Liver (tissue), 9 donors: ENCODE measurements around the gene FRMPD3. TPM values are rescaled to one million over a fixed set of nuclear protein-coding genes. Genes with fewer than 3 reads are reported as not detected.

Experiments
- DNase-seq: peaks from one replicate; pipeline ENCODE4 v3.0.0-alpha.2; 2017; ENCODE audit warnings: low spot score
- H3K27ac ChIP-seq, 2 donors: one replicate each; pipeline ENCODE4 v1.7.0; 2013; ENCODE audit warnings: inconsistent platforms in 2 of 2, low read length in 2 of 2, control low read depth in 1 of 2, low read depth in 1 of 2, mild to moderate bottlenecking in 1 of 2
- H3K27me3 ChIP-seq, 4 donors: one replicate each; pipeline versions ENCODE4 v1.6.1 to v1.7.0; 2013; ENCODE audit warnings: low read length in 3 of 4, inconsistent platforms in 1 of 4, mild to moderate bottlenecking in 1 of 4, moderate library complexity in 1 of 4; ENCODE audit not compliant: control insufficient read depth in 4 of 4, insufficient read depth in 4 of 4
- H3K36me3 ChIP-seq, 4 donors: one replicate each; pipeline versions ENCODE4 v1.6.1 to v1.7.0; 2013; ENCODE audit warnings: low read length in 3 of 4, mild to moderate bottlenecking in 3 of 4, low read depth in 1 of 4, moderate library complexity in 1 of 4; ENCODE audit not compliant: control insufficient read depth in 4 of 4, insufficient read depth in 3 of 4
- H3K4me1 ChIP-seq, 4 donors: one replicate each; pipeline versions ENCODE4 v1.6.1 to v1.7.0; 2013; ENCODE audit warnings: low read length in 3 of 4, mild to moderate bottlenecking in 3 of 4, moderate library complexity in 1 of 4; ENCODE audit not compliant: control insufficient read depth in 4 of 4, insufficient read depth in 4 of 4
- H3K4me3 ChIP-seq, 3 donors: one replicate each; pipeline versions ENCODE4 v1.6.1 to v1.7.0; 2013; ENCODE audit warnings: low read length in 3 of 3, control low read depth in 1 of 3, low read depth in 1 of 3, mild to moderate bottlenecking in 1 of 3
- H3K9ac ChIP-seq, 2 donors: one replicate each; pipeline ENCODE4 v1.7.0; 2013; ENCODE audit warnings: low read length in 2 of 2, mild to moderate bottlenecking in 2 of 2, moderate library complexity in 2 of 2, control low read depth in 1 of 2, low read depth in 1 of 2
- H3K9me3 ChIP-seq, 4 donors: one replicate each; pipeline versions ENCODE4 v1.6.1 to v1.7.0; 2013; ENCODE audit warnings: low read length in 3 of 4; ENCODE audit not compliant: control insufficient read depth in 4 of 4
- CTCF ChIP-seq: fragments of 150-350 bp; IDR thresholded peaks from 2 replicates; pipeline ENCODE4 v1.5.1; 2017; ENCODE audit warnings: improper control_type of control experiment, low read depth, low read length; ENCODE audit not compliant: missing input control
- EGR1 ChIP-seq, 2 donors: IDR thresholded peaks; 2 replicates each; pipeline ENCODE4 v1.6.1; 2016 to 2018; ENCODE audit warnings: antibody characterized with exemption in 2 of 2, low read depth in 2 of 2
- FOXA1 ChIP-seq: IDR thresholded peaks from 2 replicates; pipeline ENCODE4 v1.6.1; 2016; ENCODE audit warnings: antibody characterized with exemption
- FOXA2 ChIP-seq: IDR thresholded peaks from 2 replicates; pipeline ENCODE4 v1.6.1; 2016; ENCODE audit warnings: antibody characterized with exemption
- GABPA ChIP-seq, 2 donors: IDR thresholded peaks in 1 of 2; conservative IDR thresholded peaks in 1 of 2; 2 replicates each; pipeline ENCODE4 v1.6.1; 2016; ENCODE audit warnings: antibody characterized with exemption in 2 of 2, mild to moderate bottlenecking in 1 of 2, moderate library complexity in 1 of 2
- HNF4A ChIP-seq, 2 donors: conservative IDR thresholded peaks; 2 replicates each; pipeline ENCODE4 v1.6.1; 2016; ENCODE audit warnings: antibody characterized with exemption in 2 of 2, mild to moderate bottlenecking in 2 of 2
- HNF4G ChIP-seq: IDR thresholded peaks from 2 replicates; pipeline ENCODE4 v1.6.1; 2016; ENCODE audit warnings: antibody characterized with exemption
- JUND ChIP-seq, 2 donors: IDR thresholded peaks; 2 replicates each; pipeline ENCODE4 v1.6.1; 2016; ENCODE audit warnings: antibody characterized with exemption in 2 of 2
- MAX ChIP-seq: IDR thresholded peaks from 2 replicates; pipeline ENCODE4 v1.6.1; 2016; ENCODE audit warnings: antibody characterized with exemption
- NR2F2 ChIP-seq: IDR thresholded peaks from 2 replicates; pipeline ENCODE4 v1.6.1; 2016; ENCODE audit warnings: antibody characterized with exemption
- RAD21 ChIP-seq, 2 donors: IDR thresholded peaks; 2 replicates each; pipeline ENCODE4 v1.6.1; 2016; ENCODE audit warnings: antibody characterized with exemption in 2 of 2, mild to moderate bottlenecking in 2 of 2
- REST ChIP-seq: IDR thresholded peaks from 2 replicates; pipeline ENCODE4 v1.6.1; 2016; ENCODE audit warnings: antibody characterized with exemption, mild to moderate bottlenecking
- RXRA ChIP-seq, 2 donors: IDR thresholded peaks; 2 replicates each; pipeline ENCODE4 v1.6.1; 2017 to 2018; ENCODE audit warnings: antibody characterized with exemption in 2 of 2, mild to moderate bottlenecking in 1 of 2
- SP1 ChIP-seq: IDR thresholded peaks from 2 replicates; pipeline ENCODE4 v1.6.1; 2018; ENCODE audit warnings: antibody characterized with exemption, mild to moderate bottlenecking
- TAF1 ChIP-seq: conservative IDR thresholded peaks from 2 replicates; pipeline ENCODE4 v1.6.1; 2016; ENCODE audit warnings: antibody characterized with exemption, mild to moderate bottlenecking
- ZBTB33 ChIP-seq: IDR thresholded peaks from 2 replicates; pipeline ENCODE4 v1.6.1; 2016; ENCODE audit warnings: antibody characterized with exemption
- WGBS: extraction: QIAGEN DNeasy Blood & Tissue Kit; methylation state at CpG from one replicate; pipeline ENCODE4 v1.1.7; 2013; 5-methylcytosine and 5-hydroxymethylcytosine counted together
- polyA plus RNA-seq, 2 donors: library from polyadenylated mRNA; stranded (reverse) in 1 of 2; unstranded in 1 of 2; fragments of 200-250 nt in 1 of 2; fragments of >200 nt in 1 of 2; fragmentation: Nextera tagmentation in 1 of 2; extraction: Ambion mirVana in 1 of 2; gene quantifications; one replicate each; pipeline versions ENCODE4 v1.2.1 to v1.2.3, GENCODE V29; 2013 to 2015
- total RNA-seq, 2 donors: library from RNA; depleted of rRNA; stranded (reverse); fragments of >200 nt; gene quantifications; one replicate each; pipeline ENCODE4 v1.2.3, GENCODE V29; 2014
- donor health status: healthy.
- donor health status: healthy.
- donor health status: healthy.
- donor health status: healthy.
- donor health status: healthy.

FRMPD3 gene
- total and polyA plus RNA-seq, 4 donors = under 0.01 to 0.01 TPM; not detected in 2

GRCh38 chrX:107442914-107443527 lies 6.4 kb upstream of the FRMPD3 start:
- Histone ChIP-seq H3K9ac (no peak overlapping the region), H3K4me1 (no peaks in the 10 kb centered on the region), H3K36me3 (no peaks in the 10 kb centered on the region), H3K4me3 (no peak overlapping the region), H3K27me3 (peaks cover 0 to 17% (median 0%) of the 10 kb centered on the region in 4 donors), H3K27ac (no peak overlapping the region), H3K9me3 (no peaks in the 10 kb centered on the region)
- WGBS = 62% methylated on average over 3 of the region's 3 CpGs
- no peak for TF ChIP-seq JUND (IDR thresholded peaks at IDR 0.05)
- TF ChIP-seq HNF4A (conservative IDR thresholded peaks at IDR 0.05) = no peak
- TF ChIP-seq HNF4G = no peak
- no peak for TF ChIP-seq ZBTB33
- TF ChIP-seq CTCF = no peak
- TF ChIP-seq FOXA2 = no peak
- no peak for DNase-seq

- no peaks in the 10 kb centered on the region for H3K9me3 ChIP-seq
- H3K4me1 ChIP-seq = peaks cover 2 to 9% (median 4%) of the 10 kb centered on the region in 4 donors
- TF ChIP-seq TAF1 (no peak), NR2F2 (no peak), HNF4G (no peak), RAD21 (IDR thresholded peaks at IDR 0.05) (no peak)
- no peak overlapping the region for H3K9ac ChIP-seq
- no peak overlapping the region for H3K27ac ChIP-seq
- DNase-seq = no peak
- peaks cover 0 to 16% (median 0%) of the 10 kb centered on the region in 4 donors for H3K27me3 ChIP-seq
- 56% methylated on average over 3 of the region's 3 CpGs for WGBS
- H3K36me3 ChIP-seq = no peaks in the 10 kb centered on the region
- H3K4me3 ChIP-seq = no peak overlapping the region
Observed at GRCh38 chrX:107445146-107445545, 4.3 kb upstream of the FRMPD3 start.

GRCh38 chrX:107445631-107446030 lies 3.8 kb upstream of the FRMPD3 start:
- WGBS = 90% methylated on average over 1 of the region's 1 CpG
- peaks cover 2 to 14% (median 5%) of the 10 kb centered on the region in 4 donors for H3K4me1 ChIP-seq
- no peak overlapping the region for H3K4me3 ChIP-seq
- no peak overlapping the region for H3K9ac ChIP-seq
- no peak for DNase-seq
- no peaks in the 10 kb centered on the region for H3K36me3 ChIP-seq
- peaks cover 0 to 16% (median 0%) of the 10 kb centered on the region in 4 donors for H3K27me3 ChIP-seq
- no peaks in the 10 kb centered on the region for H3K9me3 ChIP-seq
- no peak overlapping the region for H3K27ac ChIP-seq
- TF ChIP-seq CTCF (no peak), RAD21 (IDR thresholded peaks at IDR 0.05) (no peak), SP1 (no peak), RXRA (IDR thresholded peaks at IDR 0.05) (no peak), EGR1 (IDR thresholded peaks at IDR 0.05; ENCODE audit: low read depth in 2 of 2) (no peak), GABPA (IDR thresholded peaks at IDR 0.05 in 1 of 2, conservative IDR thresholded peaks at IDR 0.05 in 1 of 2) (no peak), NR2F2 (no peak), FOXA1 (no peak), HNF4G (no peak), MAX (no peak), HNF4A (conservative IDR thresholded peaks at IDR 0.05) (no peak), REST (no peak), FOXA2 (no peak), JUND (IDR thresholded peaks at IDR 0.05) (no peak)
